GM19467 (cell line): Measurements from ENCODE around the gene SETX.
"Not testable (repeated sequence)": the region's sequence is repeated elsewhere in the genome, so short reads cannot be mapped to it uniquely, and the experiment has no call there.

Experiments
- ATAC-seq: cut with Tn5 transposase; IDR thresholded peaks from one replicate; pipeline ENCODE4 v1.9.1; 2021; ENCODE audit warnings: mild to moderate bottlenecking, moderate library complexity; ENCODE audit not compliant: unreplicated experiment

Gene SETX

DNA sequence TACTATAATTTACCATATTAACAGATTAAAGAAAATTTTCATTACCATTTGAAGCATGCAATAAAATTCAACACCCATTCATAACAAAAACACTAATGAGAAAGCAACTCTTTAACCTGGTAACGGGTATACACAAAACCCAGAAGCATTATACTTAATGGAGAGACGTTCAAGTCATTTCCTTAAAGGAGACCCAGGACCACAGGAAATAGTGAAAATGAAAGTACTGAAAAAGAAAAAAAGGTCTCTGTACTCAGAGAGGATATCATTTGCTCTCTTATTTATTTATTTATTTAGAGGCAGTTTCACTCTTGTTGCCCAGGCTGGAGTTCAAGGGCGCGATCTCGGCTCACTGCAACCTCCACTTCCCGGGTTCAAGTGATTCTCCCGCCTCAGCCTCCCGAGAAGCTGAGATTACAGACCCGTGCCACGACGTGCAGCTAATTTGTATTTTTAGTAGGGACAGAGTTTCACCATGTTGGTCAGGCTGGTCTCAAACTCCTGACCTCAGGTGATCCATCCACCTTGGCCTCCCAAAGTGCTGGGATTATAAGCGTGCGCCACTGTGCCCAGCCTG lies 61.6 kb downstream of the SETX start:
- no peak for ATAC-seq

- ATAC-seq, result no peak
Observed at GRCh38 chr9:132288966-132289365, 65.8 kb downstream of the SETX start.

- no peak for ATAC-seq
Observed at GRCh38 chr9:132288361-132288760, 66.4 kb downstream of the SETX start.

- ATAC-seq, result no peak
Observed at GRCh38 chr9:132287256-132287760, 67.5 kb downstream of the SETX start.

GRCh38 chr9:132283863-132284262 lies 70.9 kb downstream of the SETX start:
- ATAC-seq, result no peak

DNA sequence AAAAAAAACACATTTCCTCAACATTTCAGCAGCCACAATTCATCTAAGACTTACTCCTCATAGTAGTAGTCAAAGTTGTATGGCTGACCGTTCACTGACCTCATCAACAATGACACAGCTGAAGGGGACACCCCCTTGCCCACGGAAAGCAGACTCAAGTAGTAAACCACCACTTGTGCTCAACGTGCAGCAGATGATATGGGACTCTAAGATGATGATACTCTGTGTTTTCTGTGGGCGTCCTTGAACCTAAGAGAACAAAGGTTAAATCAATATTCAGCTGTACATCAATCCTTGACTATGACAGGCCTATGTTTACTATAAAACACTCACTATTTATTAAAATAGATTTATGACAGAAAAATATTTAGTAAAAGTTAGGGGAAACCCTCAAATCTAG lies 71.6 kb downstream of the SETX start:
- no peak for ATAC-seq

DNA sequence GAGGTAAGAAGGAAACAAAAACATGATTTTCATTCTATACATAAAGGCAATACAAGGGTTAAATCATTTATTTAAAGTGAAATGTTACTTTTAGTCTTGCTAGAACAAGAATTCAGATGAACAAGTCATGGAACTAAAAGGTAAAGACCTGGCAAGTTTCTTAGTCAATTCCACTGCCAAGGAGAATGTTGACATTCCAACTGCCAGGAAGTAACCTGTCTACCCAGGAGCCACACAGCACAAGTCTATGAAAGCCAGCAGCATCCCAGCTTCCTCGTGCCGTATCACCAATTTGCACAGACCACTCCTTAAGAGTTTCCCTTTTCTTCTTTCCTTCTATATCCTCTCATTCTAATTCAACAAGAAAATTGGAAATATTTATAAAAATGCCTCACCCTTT lies 79.9 kb downstream of the SETX start:
- no peak for ATAC-seq

DNA sequence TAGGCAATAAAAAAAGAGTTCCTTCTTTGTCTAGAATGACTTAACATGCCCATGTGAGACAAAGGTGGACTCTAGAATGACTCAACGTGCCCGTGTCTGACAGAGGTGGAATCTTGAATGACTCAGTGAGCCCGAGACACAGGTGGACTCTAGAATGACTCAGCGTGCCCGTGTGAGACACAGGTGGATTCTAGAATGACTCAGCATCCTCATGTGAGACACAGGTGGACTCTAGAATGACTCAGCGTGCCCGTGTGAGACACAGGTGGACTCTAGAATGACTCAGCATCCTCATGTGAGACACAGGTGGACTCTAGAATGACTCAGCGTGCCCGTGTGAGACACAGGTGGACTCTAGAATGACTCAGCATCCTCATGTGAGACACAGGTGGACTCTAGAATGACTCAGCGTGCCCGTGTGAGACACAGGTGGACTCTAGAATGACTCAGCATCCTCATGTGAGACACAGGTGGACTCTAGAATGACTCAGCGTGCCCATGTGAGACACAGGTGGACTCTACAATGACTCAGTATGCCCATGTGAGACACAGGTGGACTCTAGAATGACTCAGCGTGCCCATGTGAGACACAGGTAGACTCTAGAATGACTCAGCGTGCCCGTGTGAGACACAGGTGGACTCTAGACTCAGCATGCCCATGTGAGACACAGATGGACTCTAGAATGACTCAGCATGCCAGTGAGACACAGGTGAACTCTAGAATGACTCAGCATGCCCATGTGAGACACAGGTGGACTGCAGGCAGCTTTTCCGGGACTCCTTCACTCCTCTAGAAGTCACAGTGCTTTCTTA lies 84.9 kb downstream of the SETX start:
- ATAC-seq, result not testable (repeated sequence)

DNA sequence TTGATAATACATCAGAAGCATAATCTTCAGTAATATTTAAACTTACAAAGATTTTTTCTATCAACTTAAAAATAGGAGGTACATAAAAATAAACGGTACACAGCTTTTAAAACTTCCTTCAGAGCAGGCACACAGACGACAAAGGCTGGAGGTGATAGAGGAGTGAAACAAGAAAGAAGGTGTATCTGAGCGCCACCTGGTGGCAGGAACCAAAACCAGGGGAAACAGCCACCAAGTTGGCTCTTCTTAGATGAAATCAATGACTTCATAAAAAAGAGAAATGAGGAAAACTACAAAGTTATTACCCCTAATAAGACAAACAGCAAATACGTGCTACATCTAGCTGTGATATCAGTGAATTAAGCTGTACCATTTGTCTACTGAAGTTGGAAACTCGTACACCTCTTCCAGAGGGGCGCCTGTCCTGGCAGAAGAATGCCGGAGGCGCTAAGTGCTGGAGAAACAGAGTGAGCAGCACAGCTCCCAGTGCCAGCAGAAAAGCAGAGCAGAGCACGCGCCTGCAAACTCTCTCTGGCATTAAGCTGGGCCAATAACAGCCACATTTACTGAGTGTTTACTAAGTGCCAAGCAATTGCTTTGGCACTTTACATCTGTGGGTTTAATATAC lies 85.9 kb downstream of the SETX start:
- no peak for ATAC-seq

GRCh38 chr9:132267660-132268059 lies 87.1 kb downstream of the SETX start:
- ATAC-seq, result no peak

DNA sequence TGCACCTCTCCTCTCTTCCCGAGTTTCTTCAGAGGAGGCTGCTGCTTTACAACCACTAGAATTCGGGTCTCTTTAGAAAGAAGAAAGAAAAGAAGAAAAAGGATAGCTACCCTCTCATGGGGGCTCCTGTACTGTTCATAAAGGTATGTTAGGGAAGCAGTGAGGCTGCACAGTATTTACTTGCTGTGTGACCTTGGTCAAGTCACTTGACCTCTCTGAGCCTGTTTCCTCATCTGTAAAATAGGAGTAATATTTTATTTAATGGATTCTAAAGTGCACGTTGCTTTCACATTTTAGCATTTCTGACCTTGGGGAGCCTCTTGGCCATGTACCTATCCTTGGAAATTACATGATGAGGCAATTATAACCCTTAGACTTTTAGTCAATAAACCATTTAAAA lies 88.8 kb downstream of the SETX start:
- no peak for ATAC-seq

GRCh38 chr9:132260846-132261245 lies 93.9 kb downstream of the SETX start:
- no peak for ATAC-seq

DNA sequence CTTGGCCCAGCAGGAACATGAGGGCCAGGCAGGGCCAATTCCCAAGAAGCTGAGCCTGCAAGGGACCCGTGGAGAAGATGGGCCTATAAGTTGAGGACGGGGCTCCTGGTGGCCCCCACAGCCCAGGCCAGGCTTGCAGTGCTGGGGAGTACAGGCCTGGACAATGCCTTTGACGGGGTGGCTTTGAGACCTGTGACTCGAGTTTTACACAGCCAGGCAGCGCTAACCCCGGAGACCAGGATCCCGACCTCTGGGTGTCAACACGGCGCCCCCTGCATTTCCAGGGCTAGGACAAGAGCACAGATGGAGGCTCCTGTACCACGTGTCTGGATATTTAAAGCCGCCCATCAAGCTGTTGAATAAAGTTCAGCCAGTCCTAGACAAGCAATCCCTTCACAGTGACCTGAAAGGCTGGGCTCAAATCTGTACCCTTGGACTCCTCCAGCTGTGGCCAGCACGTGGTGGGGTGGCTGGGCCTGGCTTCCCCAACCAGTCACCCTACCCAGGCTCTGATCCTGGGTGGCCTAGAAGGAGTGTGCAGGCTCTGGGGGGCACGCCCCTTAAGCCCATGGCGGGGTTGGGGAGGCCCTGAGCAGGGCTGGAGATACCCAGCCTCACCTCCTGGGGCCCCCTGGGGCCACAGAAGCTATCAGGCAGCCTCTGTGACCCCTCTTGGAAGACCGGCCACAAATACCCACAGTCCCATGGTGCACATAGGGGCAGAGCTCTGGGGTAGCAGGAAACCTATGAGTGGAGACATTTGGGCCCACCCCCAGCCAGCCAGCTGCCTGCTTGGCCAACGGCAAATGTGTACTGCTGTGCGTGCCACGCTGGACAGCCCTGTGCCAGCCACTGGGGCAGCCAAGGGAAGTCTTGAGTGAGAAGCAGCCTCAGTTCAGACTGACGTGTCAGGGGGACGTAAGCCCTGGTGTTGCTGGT lies 104.2 kb downstream of the SETX start:
- no peak for ATAC-seq

DNA sequence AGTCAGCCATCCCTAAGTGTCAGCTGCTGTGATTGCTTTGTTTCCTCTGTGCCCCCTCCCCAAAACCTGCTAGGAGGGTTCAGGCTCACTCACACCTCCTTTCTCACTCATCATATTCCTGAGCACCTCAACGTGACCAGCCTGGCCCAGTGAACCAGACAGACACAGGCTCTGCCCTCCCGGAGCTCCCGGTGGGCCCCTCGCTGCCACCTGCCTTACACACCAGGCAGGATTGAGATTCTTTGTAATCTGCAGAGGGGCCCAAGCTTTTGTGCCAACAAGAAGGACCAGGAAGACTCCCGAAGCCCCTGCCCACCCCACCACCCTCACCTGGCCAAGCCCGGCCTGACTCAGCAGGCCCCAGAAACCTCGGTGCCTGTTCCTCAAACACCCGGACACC lies 105.1 kb downstream of the SETX start:
- no peak for ATAC-seq

GRCh38 chr9:132249123-132249522 lies 105.7 kb downstream of the SETX start:
- ATAC-seq, result no peak

- ATAC-seq, result no peak
Observed at GRCh38 chr9:132247942-132248341, 106.8 kb downstream of the SETX start.

DNA sequence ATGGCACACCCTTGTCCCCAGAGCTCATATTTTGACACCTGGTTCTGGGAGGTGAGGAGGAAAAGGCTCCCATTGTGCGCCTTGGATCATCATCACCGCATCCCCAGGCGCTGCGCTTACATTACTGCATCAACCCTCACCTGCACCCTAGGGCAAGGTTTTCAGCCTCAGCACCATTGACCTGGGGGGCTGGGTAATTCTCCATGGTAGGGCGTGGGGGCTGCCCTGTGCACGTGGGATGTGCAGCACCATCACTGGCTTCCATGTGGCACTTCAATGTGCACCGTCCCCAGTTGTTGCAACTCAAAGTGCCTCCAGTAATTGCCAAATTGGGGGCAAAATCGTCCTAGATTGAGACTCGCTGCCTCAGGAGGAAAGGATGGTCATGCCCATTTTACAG lies 109.3 kb downstream of the SETX start:
- ATAC-seq, result no peak

- no peak for ATAC-seq
Observed at GRCh38 chr9:132244582-132245455, 110.0 kb downstream of the SETX start.

DNA sequence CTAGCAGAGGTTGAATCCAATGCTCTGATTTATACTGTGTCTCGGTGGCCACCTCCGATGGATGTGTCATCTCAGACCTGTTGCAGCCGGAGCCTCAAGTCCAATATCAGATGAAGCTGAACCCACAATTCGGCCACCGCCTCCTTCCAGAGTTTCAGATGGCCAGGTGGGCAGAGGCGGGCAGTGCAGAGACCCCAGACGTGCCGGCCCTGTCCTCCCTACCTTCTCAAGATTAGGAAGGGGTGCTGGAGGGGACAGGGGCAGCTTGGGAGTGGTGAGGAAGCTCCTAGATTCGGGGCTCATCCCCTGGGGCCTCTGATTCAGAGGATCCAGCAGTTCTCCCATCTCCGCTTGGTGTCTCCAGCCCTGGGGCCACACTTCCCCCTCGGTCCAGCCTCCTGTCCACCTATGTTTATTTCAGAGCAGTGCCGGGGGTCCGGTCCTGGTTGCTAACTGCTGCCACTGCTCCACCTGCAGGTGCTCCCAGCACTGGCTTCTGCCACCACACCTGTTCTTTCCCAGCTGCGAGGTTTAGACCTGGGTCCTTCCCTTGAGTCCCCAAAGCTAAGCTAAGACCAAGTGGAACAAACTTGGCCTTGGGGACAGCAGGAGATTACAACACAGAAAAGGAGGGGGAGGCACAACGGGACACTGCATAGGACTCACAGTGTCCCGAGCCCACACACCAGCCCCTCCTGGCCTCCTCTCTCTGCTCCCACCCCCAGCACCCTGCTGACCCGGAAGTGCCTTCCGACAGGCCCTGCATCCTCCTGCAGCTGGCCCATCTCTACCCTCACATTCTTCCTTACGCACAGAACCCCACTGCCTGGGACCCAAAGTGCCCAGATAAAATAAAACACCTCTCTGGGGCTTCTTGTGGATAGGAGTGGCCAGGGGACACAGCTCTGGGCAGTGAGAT lies 111.4 kb downstream of the SETX start:
- no peak for ATAC-seq
